NT2/D1 (cell line): ENCODE measurements around the gene NDOR1.

Experiments used
- DNase-seq: peaks from one replicate; pipeline ENCODE4 v3.0.0-alpha.2; 2011; ENCODE audit warnings: low read depth, low spot score
- H3K27me3 ChIP-seq: 2 replicates; pipeline ENCODE4 v1.6.0; 2011; ENCODE audit warnings: mild to moderate bottlenecking; ENCODE audit not compliant: insufficient read length, insufficient read depth
- H3K36me3 ChIP-seq: 2 replicates; pipeline ENCODE4 v1.6.1; 2011; ENCODE audit warnings: mild to moderate bottlenecking, low read length, mixed read lengths; ENCODE audit not compliant: insufficient read depth, insufficient read length
- H3K4me1 ChIP-seq: 2 replicates; pipeline ENCODE4 v1.5.1; 2011; ENCODE audit not compliant: insufficient read depth, insufficient read length
- H3K4me3 ChIP-seq: 2 replicates; pipeline ENCODE4 v1.5.1; 2011; ENCODE audit warnings: low read depth; ENCODE audit not compliant: insufficient read length
- H3K9ac ChIP-seq: 2 replicates; pipeline ENCODE4 v1.6.0; 2011; ENCODE audit warnings: low read depth; ENCODE audit not compliant: insufficient read length
- H3K9me3 ChIP-seq: 2 replicates; pipeline ENCODE4 v1.5.1; 2011; ENCODE audit warnings: mild to moderate bottlenecking, low read length; ENCODE audit not compliant: insufficient read depth
- SUZ12 ChIP-seq: IDR thresholded peaks from 2 replicates; pipeline ENCODE4 v1.6.1; 2011; ENCODE audit not compliant: insufficient read length, insufficient read depth; ENCODE audit errors: extremely low read depth
- YY1 ChIP-seq: IDR thresholded peaks from 2 replicates; pipeline ENCODE4 v1.6.1; 2011; ENCODE audit not compliant: insufficient read length, insufficient read depth
- ZNF274 ChIP-seq: IDR thresholded peaks from 2 replicates; pipeline ENCODE4 v1.6.1; 2011; ENCODE audit warnings: mild to moderate bottlenecking, low read depth, low read length

NDOR1 gene

DNA sequence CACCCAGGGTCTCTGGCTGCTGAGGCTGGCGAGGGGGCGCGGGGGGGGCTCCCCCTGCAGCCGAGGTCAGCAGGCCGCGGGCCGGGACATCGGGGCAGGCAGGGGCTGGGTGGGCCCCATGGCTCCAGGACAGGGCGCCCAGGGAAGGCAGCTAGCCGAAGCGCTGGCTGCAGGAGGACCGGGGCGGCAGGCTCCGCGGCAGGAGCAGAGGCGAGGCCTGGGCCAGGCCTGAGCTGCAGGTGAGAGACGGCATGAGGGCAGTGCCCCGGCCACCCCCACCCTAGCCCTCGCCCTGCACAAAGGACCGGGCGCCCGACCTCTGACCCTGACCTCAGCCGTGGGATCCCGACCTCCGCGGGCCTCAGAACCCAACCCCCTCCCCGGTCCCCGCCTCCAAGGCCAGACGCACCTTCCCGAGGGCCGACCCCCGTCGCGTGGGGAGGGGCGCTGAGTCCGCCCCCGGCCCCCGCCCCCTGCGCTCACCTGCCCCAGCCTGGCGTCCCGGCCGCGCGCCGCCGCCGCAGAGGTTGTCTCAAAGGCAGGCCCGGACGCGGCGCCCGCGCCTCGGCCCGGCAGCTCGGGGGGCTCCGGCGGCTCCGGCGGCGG lies 16.1 kb downstream of the NDOR1 start:
- no peak for DNase-seq
- H3K4me1 ChIP-seq = peaks cover 27% of the 10 kb centered on the region

GRCh38 chr9:137222190-137223077 lies 16.9 kb downstream of the NDOR1 start, which contains the start of gene RNF208:
TSS of gene RNF208 (minus strand) at chr9:137222240. CDS start at chr9:137221212, 1,028 bp downstream.
- no peaks in the 10 kb centered on the region for H3K9me3 ChIP-seq
- peaks cover 22% of the 10 kb centered on the region for H3K36me3 ChIP-seq
- peak within 1 kb of the TSS; percentile 85 for H3K9ac ChIP-seq
- H3K4me3 ChIP-seq = peak within 1 kb of the TSS; percentile 46
- H3K27me3 ChIP-seq = peaks cover 13% of the 10 kb centered on the region
- H3K4me1 ChIP-seq = peaks cover 34% of the 10 kb centered on the region
- TF ChIP-seq YY1 = no peak
- TF ChIP-seq SUZ12 = no peak
- no peak for TF ChIP-seq ZNF274
- DNase-seq = no peak

More for the DNA sequence above, 16.1 kb downstream of the NDOR1 start:
- Histone ChIP-seq H3K27me3 (peaks cover 13% of the 10 kb centered on the region), H3K4me3 (peak overlapping the region; percentile 44), H3K9ac (peak overlapping the region; percentile 70), H3K9me3 (no peaks in the 10 kb centered on the region), H3K36me3 (peaks cover 30% of the 10 kb centered on the region)
- TF ChIP-seq YY1 (no peak), SUZ12 (no peak), ZNF274 (no peak)

- Histone ChIP-seq H3K9ac (peak overlapping the region; percentile 96), H3K4me1 (peaks cover 36% of the 10 kb centered on the region), H3K27me3 (peaks cover 13% of the 10 kb centered on the region), H3K4me3 (peak overlapping the region; percentile 90), H3K36me3 (peaks cover 13% of the 10 kb centered on the region), H3K9me3 (no peaks in the 10 kb centered on the region)
- TF ChIP-seq SUZ12 = no peak
- TF ChIP-seq ZNF274 = no peak
- no peak for TF ChIP-seq YY1
- DNase-seq = peak; percentile 95
These were observed 17.8 kb downstream of the NDOR1 start for GRCh38 chr9:137223078-137223970.

DNA sequence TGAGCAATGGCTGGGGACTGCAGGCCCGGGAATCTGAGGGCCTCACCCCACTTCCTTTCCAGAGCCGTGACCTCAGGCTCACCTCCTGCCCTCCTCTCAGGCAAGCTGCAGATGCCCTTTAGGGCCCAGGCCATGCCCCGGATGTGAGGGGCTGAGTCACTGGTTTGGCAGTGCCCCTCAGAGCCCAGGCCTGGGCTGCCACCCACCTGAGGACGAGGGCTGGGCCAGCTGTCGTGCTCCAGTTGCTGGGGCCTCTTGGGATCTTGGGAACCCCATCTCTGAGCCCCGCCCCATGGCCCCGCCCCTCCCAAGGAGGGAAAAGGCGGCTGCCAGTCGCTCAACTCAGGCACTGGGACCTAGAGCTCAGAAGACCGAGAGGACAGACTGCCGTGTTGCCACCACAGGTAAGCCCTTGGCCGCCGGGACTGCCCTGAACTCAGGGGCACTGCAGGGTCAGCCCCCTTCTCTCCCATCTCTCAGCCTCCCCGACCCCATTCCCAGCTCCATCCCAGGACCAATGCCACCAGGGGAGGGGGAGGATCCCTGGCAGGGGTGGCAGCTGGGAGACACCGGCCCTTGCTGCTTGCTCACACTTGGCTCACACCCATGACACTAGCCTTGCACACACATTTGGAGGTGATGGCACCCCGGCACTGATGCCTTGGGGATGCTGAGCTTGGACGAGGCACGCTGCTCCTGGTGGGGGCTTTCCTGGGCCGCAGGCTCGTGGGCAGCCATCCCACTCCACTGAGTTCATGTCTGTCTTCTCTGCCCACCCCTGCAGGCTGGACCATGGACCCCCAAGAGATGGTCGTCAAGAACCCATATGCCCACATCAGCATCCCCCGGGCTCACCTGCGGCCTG lies 19.6 kb downstream of the NDOR1 start, which contains the start of gene CYSRT1:
Gene CYSRT1 (plus strand): TSS at position 345 of the 865 bp plus-strand sequence. CDS start 448 bp downstream, at position 793.
- DNase-seq = no peak
- TF ChIP-seq YY1 (no peak), ZNF274 (no peak), SUZ12 (no peak)
- Histone ChIP-seq H3K36me3 (no peaks in the 10 kb centered on the region), H3K9me3 (no peaks in the 10 kb centered on the region), H3K4me1 (peaks cover 39% of the 10 kb centered on the region), H3K27me3 (peaks cover 13% of the 10 kb centered on the region), H3K9ac (peak within 1 kb of the TSS; percentile 96), H3K4me3 (peak within 1 kb of the TSS; percentile 90)

GRCh38 chr9:137225699-137226331 lies 20.3 kb downstream of the NDOR1 start:
- peak overlapping the region; percentile 67 for H3K9ac ChIP-seq
- TF ChIP-seq YY1 = no peak
- no peak for TF ChIP-seq ZNF274
- TF ChIP-seq SUZ12 = no peak

More at GRCh38 chr9:137225699-137226331, 20.3 kb downstream of the NDOR1 start:
- H3K36me3 ChIP-seq = no peaks in the 10 kb centered on the region
- H3K27me3 ChIP-seq = peaks cover 13% of the 10 kb centered on the region
- H3K4me3 ChIP-seq = no peak overlapping the region
- H3K9me3 ChIP-seq = no peaks in the 10 kb centered on the region
- no peak for DNase-seq
- H3K4me1 ChIP-seq = peaks cover 40% of the 10 kb centered on the region
